H4 (cell line): Measurements from ENCODE around the gene LRP3. TPM values are rescaled to one million over a fixed set of nuclear protein-coding genes. Genes with fewer than 3 reads are reported as not detected.
"Not testable (repeated sequence)": the region's sequence is repeated elsewhere in the genome, so short reads cannot be mapped to it uniquely, and the experiment has no call there.

Experiments
- DNase-seq: peaks from one replicate; pipeline ENCODE4 v3.0.0-alpha.2; 2015; ENCODE audit warnings: low spot score
- total RNA-seq: library from RNA; depleted of rRNA; stranded (reverse); fragments of >200 nt; shearing (Covaris generic); gene quantifications from 2 replicates; pipeline ENCODE4 v1.2.3, GENCODE V29; 2014

LRP3 gene
- total RNA-seq, 1 experiment from 2014 or later = 11.7 TPM

DNA sequence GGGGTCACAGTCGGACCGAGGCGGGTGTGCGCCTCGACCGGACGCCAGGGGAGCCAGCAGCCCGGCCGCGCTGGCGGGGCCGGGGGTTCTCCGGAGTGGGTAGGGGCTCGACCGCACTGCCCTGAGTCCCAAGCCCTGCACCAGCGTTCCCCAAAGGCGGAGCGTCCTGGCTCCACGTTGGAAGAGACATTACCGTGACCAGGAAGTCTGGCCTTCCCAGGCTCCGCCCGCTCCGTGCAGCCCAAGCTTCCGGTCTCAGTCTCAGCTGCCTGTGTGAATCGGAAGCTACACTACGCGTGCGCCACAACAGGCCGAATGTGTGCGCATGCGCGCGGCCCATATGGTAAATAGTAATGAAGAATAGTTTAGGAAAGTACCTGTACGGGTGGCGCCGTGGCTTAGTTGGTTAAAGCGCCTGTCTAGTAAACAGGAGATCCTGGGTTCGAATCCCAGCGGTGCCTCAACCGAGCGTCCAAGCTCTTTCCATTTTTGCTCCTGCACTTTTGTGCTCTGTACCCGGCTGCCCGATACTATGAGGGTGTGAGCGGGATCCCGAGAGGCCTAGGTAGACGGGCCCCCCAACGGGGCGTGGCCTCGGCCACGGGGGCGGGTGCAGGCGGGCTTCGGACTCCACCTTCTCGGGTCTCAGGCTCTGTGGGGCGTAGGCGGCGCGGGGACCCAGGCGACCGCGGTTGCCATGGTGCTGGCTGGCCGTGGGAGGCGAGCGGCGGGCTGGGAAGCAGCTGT is 17.3 kb upstream of the LRP3 start:
- DNase-seq = peak; percentile 100

DNA sequence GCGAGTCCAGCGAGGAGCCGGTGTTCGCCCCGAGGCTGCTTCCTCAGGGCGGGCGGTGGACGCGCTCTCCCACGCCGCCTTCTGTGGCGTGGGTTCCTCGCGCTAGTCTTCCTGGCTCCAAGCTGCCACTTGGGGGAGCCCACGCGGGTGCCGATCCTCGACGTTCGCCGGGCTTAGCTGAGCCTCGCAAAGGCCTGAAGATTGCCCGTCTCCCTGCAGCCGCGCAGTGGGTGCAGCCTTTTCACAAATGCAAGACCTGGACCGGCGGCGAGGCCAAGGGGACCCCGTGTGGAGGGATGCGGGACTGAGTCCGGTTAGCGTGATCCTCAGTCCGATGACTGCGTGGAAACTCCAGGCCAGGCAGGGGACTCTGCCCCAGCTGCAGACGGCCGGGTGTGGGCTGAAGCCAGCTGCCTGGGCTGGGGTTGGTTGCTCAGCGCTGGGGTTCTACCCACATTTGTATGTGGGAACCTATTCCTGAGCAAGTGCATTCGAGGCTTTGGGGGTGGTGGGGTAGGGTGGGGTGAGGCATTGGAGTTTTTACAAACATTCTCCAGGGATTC is 16.6 kb upstream of the LRP3 start:
- no peak for DNase-seq

DNA sequence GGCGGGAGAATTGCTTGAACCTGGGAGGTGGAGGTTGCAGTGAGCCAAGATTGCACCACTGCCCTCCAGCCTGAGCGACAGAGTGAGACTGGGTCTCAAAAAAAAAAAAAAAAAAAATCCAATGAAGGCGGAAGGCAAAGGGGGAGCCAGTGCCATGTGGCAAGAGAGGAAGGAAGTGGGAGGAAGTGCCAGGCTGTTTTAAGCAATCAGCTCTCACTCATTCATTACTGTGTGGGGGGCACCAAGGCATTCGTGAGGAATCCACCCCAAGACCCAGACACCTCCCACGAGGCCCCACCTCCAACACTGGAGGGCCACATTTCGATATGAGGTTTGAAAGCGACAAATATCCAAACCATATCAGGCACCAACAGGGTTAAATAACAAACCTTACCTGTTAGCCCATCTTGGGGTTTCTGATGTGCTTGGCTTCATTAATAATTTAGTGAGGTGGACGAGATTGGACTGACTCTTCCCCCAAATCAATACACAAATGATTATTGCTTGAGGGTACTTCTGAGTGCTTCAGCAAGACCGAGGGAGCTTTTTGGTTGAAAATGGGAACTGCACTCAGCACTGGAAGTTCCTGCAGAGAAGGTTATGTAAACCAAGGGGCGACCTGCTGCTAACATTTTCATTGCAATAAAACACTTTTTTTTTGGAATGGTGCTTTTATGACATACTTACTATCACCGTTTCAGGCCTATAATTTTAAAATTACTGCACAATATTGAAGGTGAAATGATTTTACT is 7.5 kb upstream of the LRP3 start:
- no peak for DNase-seq

DNA sequence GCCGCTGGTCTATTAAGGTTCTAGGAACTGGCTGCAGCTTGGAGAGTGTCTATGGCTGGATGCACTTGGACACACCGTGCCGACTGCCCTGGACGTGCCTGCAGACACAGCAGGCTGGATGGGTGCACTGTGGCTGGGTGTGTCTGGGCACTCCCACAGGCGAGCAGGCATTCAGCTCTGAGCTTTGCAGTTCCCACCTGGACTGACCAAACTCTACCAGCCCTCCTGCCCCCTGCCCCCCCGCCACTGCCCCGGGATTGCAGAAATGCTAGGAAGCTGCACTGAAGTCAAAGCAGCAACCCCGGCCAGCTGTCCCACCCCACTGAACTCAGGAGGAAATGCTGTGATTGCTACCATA is 7.0 kb upstream of the LRP3 start:
- no peak for DNase-seq

DNA sequence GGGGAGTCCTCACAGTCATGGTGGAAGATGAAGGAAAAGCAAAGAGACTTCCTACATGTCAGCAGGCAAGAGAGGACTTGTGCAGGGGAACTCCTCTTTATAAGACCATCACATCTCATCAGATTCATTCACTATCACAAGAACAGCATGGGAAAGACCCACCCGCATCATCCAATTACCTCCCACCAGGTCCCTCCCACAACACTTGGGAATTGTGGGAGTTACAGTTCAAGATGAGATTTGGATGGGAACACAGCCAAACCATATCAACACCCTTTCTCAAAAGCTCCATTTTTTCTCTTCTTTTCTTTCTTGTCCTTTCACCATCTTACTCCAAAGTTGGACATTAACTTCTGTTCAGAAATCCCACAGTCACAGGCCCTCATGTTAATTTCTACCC is 4.7 kb upstream of the LRP3 start:
- no peak for DNase-seq

DNA sequence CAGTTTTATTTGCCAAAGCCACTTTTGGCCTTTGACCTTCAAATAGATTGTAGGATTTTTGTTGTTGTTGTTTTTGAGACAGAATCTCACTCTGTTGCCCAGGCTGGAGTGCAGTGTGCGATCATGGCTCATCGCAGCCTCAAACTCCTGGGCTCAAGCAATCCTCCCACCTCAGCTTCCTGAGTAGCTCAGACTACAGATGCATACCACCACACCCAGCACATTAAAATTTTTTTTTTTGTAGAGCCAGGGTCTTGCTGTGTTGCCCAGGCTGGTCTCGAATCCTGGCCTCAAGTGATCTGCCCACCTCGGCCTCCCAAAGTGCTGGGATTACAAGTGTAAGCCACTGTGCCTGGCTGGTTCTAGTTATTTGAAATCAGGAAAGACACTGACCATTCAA is 3.0 kb upstream of the LRP3 start:
- not testable (repeated sequence) for DNase-seq

DNA sequence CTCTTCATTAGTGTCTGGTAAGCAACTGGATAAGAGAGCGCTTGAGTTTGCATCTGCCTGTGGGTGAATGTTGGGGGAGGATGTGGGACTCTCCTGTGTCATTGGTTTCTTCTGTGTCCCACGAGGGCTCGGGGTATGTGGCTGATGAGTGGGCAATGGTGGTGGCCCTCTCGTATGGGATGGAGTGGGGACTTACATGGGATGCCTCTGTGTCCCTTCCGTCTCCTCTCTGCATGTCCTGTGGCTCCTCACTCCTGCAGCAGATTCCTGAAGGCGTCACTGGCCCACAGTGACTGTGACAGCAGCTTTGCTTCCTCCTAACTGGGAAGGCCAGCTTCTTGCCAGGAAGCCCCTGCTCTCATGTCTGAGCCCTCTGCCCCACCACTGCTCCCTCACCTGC is 2.6 kb upstream of the LRP3 start:
- DNase-seq = no peak

DNA sequence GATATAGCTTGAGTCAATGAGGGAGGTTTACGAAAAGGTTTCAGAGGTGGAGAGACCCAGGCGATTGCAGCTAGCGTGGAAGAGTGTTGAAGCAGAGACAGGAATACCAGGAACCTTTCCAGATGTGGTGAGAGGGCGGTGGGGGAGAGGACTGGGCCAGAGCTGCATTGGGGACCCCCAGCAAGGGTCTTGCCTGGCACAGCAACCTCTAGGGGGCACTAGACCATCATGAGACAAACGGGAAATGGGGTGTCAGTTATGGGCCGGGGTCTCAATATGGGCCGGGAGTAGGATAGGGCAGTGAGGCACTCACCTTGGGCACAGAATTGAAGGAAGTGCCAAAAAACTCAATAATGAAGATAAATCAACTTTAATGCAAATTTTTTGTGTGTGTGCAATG is 2.1 kb upstream of the LRP3 start:
- DNase-seq = no peak

DNA sequence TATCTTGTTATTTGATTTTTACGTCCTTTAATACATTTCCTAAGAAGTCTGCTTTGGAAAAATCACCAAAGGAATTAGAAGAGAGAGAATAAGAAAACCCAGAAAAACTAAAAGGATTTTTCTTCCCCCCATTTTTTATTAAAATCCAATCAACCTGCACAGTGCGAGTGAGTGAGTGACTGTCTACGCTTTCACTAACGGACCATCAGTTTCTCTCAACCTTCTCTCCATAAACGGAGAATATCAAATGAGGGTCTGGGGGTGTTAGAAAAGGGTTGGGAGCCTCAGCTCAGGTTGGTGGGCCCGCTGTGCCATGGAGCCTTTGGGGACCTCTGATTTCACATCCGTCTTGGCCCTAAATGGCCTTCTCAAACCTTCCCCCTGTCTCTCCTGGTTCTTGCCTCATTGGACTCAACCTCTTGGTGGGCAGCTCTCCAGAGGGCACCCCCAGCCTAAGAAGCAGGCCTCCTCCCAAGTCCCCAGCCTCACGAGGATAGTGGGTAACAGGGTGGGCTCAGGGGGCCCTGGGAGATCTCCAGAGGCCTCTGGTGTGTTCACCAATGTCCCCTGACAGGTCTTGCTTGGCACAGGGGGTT is 763 bp upstream of the LRP3 start:
- DNase-seq = no peak

DNA sequence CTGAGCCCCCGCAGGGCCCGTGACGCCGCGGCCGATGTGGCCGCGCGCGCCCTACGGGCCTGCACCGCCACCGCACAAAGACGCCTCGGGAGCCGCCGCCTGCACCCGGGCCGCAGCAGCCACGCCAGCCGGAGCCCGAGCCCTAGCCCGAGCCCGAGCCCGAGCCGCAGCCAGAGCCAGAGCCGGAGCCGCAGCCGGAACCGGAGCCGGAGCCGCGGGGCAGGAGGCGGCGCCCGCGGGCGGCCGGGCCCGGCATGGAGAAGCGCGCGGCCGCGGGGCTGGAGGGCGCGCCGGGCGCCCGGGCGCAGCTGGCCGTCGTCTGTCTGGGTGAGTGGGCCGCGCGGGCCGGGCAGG is 379 bp downstream of the LRP3 start:
- DNase-seq = no peak

DNA sequence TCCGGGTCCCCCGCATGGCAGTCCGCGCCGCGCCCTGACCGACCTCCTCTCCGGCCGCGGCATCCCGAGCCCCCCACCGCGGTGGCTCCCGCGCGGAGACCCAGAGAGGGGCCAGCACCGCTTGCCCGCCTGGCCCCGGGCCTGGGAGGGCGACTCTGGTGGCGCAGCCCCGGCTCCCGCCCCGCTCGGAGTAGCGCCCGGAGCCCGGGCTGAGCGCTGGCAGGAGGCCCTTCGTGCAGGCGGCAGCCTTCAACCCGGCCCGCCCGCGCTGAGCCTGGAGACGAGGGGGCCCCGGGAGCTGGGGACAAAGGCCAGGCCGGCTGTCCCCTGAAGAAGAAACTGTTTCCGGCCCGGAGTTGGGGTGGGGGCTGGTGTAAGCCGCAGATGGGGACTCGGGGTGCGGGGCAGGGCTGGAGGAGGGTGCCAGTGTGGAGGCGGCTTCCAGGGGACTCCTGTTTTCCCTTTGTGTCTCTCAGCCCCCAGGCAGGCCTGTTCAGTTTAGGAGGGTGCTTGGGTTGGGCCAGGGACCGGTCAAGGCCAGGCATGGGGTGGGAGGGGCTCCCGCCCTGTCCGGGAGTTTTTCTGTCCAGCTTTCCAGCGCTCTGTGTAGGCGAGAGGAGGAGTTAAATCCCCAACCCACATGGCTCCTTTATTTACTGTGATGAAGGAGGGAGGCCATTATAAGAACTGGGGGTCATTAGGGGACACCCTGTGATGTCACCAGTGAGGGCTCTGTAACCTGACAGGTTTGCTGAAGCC is 935 bp downstream of the LRP3 start:
- DNase-seq = no peak

DNA sequence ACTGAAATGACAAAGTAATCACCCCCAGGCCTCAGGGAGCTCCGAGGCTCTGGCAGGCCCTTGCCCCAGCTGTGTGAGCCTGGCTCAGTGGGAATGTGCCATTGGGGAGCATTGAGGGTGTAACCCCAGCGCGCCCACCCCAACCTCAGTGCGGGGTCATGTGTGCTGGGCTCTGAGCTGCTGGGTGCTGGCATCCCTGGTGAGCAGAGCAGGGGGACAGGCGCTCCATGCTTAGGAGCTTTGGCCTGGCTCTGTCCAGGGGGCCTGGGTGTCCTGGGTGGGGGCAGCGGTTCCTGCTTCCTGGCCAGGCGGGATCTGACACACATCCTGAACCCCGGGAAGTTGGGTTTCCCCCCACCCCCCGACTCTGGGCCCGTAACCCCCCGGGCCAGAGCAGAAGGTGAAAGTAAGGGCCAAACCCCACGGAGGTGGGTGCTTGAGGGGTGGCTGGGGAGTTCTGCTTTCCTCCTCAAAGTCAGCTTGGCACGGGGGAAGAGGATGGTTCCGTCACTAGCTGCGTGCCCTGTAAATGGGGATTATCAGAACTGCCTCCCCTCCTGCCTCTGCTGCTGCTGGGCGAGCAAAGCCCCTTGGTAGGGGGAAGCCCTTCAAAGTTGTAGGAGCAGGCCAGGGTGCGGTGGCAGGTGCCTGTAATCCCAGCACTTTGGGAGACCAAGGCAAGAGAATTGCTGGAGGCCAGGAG is 1.7 kb downstream of the LRP3 start:
- no peak for DNase-seq

DNA sequence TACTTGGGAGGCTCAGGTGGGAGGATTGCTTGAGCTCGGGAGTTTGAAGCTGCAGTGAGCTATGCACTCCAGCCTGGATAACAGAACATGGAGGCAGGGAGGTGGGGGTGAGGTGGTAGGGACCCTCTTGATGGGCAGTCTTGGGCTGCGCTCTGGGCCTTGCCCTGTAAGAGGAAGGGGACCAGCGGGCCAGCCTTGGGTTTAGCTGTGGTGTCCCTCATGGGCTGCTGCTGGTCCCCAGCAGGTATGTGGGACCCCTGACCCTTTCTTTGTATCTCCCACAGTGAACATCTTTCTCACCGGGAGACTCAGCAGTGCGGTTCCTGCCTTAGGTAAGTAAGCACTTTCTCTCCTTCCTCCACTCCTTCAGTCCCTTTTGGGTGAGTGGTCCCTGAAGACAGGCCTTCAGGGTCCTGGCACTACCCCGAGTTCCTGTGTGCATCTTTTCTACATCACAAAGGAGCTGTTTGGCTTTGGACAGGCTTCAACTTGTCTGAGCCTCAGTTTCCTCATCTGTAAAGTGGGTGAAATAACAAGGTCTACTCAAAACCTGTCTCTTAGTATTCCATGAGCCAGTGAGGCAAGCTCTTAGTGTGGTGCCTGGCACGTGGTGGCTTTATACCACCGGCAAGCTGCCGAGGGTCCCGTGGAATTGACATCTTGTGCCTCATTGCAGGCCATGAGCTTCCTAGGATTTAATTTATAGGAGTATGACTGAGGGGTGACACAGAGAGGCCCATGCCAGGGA is 2.5 kb downstream of the LRP3 start:
- DNase-seq = no peak

DNA sequence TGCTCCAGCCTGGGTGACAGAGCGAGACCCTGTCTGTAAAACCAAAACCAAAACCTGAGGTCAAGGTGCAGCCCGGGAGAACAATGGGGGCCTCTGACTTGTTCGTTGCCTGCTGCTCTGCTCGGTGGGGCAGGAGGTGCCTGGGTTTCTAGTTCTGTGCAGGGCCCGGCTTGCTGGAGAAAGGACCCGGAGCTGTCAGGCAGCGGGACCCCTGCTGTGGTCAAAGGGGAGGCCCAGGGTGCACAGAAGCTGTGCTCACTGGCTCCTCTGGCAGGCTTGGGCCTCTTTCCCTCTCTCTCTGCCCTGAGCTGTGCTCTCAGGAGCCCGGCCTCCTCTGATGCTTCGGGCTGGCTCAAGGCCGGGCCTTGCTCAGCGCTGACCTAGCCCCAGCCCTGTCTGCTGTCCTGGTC is 3.5 kb downstream of the LRP3 start:
- no peak for DNase-seq

DNA sequence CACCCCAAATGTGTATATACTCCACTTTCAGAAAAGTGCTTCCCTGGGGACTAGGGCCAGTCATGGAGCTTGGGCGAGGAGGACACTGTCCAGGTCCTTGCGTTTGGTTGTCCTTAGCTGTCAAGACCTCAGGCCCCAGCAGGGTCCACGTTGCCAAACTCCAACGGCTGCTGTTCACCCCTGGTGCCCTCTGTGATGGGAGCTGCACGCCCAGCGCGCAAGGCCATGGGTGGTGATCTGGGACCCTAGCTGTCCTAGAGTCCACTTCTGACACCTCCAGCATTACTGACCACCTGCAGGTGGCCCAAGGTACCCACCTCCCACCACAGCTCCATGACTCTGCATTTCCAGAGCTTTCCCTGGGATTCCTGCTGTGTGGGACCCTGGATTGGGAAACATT is 4.0 kb downstream of the LRP3 start:
- DNase-seq = no peak

DNA sequence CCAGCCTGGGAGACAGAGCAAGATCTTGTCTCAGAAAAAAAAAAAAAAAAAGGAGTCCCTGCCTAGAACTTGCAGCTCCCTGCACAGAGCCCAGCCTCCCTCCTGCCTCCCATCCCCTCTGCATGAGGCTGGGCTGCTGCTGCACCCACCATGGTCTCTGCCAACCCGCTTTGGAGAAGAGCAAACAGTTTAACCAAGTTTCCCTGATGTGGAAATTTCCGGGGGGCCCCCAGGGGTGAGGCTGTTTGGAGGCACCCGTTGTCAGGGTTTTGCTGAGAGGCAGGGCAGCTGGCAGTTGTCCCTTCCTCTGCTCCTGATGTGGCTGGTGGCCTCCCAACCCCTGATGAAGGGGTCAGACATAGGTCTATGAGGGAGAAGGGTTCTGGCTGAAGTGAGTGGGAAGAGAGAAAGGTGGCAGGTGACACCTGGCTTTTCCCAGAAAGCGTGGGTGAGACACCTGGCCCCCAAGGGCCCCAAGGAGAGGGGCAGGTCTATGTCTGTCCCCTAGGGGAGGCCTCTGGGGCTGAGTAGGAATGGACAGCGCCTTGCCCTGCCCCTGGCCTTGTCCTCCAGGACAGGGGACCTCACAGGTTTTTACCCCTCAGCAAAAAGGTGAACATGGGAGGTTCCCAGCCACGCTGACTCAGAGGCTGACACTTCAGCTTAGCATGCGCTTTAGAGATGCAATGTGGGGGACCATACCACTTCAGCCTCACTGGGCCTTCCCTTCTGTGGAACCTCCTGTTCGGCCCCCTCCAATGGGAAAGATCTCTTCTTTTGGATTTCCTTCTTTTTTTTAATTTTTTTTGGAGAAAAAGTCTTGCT is 5.5 kb downstream of the LRP3 start:
- no peak for DNase-seq

DNA sequence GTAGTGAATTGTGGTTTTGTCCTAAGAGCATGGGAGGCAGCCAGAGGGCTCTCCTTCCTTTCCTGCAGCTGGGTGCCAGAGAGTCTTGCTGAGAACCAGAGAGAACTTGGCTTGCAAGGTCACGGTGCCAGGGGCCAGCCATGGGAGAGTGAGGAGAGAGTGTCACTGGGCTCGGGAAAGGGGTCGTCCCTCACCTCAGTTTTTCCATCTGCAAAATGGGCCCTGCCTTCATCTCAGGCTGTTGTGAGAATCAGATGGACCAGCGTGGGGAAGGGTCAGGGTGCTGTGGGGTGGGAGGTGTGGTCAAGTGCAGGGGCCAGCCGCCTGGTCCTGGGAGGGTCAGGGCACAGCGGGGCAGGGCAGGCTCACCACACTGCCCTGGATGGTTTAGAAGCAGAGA is 7.3 kb downstream of the LRP3 start:
- no peak for DNase-seq

DNA sequence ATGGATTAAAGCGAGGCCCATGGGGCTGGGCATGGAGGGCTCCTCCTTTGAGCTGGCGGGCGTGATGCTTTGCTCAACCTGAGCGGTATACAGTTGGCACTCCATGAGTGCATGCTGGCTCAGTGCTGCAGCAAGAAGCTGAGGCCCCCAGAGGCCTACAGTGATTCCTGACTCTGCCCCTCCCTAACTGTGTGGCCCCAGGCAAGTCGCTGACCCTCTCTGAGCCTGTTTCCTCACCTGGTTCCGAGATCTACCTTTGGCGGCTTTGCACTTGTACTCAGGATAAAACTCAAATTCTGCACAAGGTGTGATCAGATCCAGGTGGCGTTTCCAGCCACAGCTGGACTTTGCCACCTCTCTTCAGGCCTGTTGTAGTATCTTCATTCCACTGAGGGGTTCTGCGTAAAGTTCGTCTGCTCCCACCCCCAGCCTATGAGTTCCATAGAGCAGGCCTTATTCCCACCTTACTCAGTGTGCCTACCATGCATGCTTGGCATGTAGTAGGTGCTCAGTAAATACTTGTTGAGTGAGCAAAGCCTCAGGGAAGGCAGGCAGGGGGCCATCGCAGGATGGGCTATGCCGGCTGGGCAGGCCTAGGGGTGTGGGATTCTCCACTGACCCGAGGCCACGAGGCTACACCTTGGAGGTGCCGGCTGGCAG is 7.9 kb downstream of the LRP3 start:
- DNase-seq = no peak
